GM13976 (cell line): ENCODE data around the gene PREX1.

Experiments used
- DNase-seq: peaks from one replicate; pipeline ENCODE4 v3.0.0; 2012; ENCODE audit warnings: low spot score
- in situ Hi-C: fragments of 300-500 bp; cut with MboI; formaldehyde crosslinking; loops from one replicate; pipeline ENCODE4 v1.12.0; 2022; ENCODE audit warnings: low sequenced_read_pairs, mixed read lengths, inconsistent platforms; ENCODE audit not compliant: unreplicated experiment
- TF ChIP-seq, protein P1 (sequence below): IDR thresholded peaks from 2 replicates; pipeline ENCODE4 v1.5.1; 2012; ENCODE audit warnings: borderline replicate concordance, mild to moderate bottlenecking; ENCODE audit not compliant: insufficient read depth; ENCODE audit errors: extremely low read depth, missing control alignments, control extremely low read depth

Gene PREX1

GRCh38 chr20:48633620-48634257 is 194.1 kb downstream of the PREX1 start:
- TF ChIP-seq, protein P1, sequence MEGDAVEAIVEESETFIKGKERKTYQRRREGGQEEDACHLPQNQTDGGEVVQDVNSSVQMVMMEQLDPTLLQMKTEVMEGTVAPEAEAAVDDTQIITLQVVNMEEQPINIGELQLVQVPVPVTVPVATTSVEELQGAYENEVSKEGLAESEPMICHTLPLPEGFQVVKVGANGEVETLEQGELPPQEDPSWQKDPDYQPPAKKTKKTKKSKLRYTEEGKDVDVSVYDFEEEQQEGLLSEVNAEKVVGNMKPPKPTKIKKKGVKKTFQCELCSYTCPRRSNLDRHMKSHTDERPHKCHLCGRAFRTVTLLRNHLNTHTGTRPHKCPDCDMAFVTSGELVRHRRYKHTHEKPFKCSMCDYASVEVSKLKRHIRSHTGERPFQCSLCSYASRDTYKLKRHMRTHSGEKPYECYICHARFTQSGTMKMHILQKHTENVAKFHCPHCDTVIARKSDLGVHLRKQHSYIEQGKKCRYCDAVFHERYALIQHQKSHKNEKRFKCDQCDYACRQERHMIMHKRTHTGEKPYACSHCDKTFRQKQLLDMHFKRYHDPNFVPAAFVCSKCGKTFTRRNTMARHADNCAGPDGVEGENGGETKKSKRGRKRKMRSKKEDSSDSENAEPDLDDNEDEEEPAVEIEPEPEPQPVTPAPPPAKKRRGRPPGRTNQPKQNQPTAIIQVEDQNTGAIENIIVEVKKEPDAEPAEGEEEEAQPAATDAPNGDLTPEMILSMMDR, result no peak
- in situ Hi-C loops, result no loop called here
- DNase-seq, result no peak

DNA sequence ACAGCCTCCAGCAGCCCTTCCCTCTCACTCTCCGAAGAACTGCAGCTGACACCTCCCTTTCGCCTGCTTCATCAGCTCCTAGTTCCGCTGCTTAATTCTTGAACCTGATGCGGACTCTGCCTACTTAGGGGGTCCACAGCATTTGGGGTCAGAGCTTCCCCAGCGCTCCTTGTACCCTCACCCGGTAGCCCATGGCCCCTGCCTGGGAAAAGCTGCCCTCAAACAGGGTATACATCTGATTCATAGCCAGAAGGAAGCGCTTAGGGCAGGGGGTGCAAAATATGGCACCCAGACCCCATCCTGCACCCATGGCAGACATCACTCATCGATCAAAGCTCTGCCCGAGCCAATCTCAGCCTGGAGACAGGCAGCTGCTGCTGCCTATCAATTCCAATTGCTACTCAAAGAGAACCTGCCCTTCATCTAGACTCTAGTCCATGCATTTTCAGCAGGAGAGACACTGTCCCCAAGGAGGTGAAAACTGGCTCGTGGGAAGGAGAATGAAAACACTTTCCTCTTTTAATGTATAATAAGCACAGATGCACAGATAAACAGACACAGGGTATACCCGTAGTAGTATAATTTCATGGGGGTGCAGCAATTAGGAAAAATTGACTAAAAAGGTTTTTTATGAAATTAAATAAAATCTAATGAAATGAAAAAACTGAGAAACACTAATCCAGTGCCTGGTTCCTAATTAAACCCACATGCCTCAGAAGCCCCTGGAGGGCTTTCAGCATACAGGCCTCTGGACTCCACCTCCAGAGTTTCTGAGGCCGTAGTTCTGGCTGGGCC is 194.8 kb downstream of the PREX1 start:
- DNase-seq, result no peak
- TF ChIP-seq, protein P1, result no peak
- in situ Hi-C loops, result no loop called here

DNA sequence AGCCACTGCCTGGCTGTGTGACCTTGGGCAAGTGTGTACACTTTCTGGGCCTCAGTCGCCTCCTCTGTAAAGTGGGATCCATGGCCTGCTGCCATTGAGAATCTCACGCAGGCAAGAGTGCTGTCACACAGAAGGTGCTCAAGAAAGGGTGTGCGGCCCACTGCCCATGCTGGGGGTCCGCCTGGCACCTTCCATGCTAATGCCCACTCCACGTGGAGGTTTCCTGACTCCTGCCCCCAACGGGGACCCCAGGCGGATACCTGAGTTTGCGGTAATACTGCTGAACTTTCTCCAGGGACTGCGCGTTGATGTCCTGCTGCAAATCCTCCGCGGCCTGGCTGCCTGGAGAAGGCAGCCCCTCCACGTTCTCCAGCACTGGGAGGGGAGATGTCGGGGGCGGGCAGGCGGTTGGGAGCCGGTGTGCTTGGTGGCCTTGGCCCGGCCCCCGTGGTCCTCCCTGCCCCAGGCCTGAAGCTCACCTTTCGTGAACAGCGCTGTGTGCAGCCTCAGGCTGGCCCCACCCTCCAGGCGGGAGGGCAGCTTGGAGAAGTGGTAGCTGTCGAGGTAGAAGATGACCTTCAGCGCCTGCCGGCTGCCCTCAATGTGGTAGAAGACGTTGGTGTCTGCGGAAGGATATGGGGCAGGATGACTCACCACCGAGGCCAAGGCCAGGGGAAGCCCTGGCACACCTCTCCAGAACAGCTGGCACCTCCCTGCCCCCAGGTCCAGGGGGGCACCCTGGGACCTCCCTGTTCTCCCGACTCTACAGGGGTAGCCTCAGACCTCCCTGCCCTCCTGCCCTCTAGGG is 195.6 kb downstream of the PREX1 start:
- TF ChIP-seq, protein P1, result no peak
- no peak for DNase-seq
- in situ Hi-C loops, result no loop called here

- TF ChIP-seq, protein P1, result no peak
- DNase-seq, result no peak
- in situ Hi-C loops, result no loop called here
These were observed 196.4 kb downstream of the PREX1 start for GRCh38 chr20:48631114-48632016.

GRCh38 chr20:48630342-48631075 is 197.3 kb downstream of the PREX1 start:
- TF ChIP-seq, protein P1, result no peak
- in situ Hi-C loops, result no loop called here
- DNase-seq, result no peak
